Thoracic aorta (tissue), 2 donors: ENCODE results near the gene CLGN. TPM values are rescaled to one million over a fixed set of nuclear protein-coding genes. Genes with fewer than 3 reads are reported as not detected.
A peak's percentile ranks its signal among the peaks of the same experiment; 100 is the strongest.

Experiments
- ATAC-seq: fragments of 150-250 bp; one replicate; pipeline ENCODE4 v1.8.0; 2017; ENCODE audit warnings: low read depth; ENCODE audit not compliant: insufficient number of reproducible peaks, low FRiP score
- DNase-seq: peaks from one replicate; pipeline ENCODE4 v3.0.0-alpha.2; 2020; ENCODE audit warnings: low spot score
- H3K27ac ChIP-seq, 2 donors: fragments of 200-600 bp; sonication (generic); 1 replicate in 1 of 2; 2 replicates in 1 of 2; pipeline ENCODE4 v1.5.1; 2016; ENCODE audit warnings: mild to moderate bottlenecking in 2 of 2, moderate library complexity in 2 of 2
- H3K27me3 ChIP-seq: fragments of 200-600 bp; sonication (generic); replicated peaks from 2 replicates; pipeline ENCODE4 v1.6.0; 2016; ENCODE audit warnings: mild to moderate bottlenecking; ENCODE audit not compliant: insufficient read depth
- H3K36me3 ChIP-seq: fragments of 200-600 bp; sonication (generic); one replicate; pipeline ENCODE4 v1.5.1; 2016
- H3K4me1 ChIP-seq, 2 donors: fragments of 200-600 bp; sonication (generic); 1 replicate in 1 of 2; 2 replicates in 1 of 2; pipeline versions ENCODE4 v1.5.1 to v1.6.0; 2016; ENCODE audit warnings: low read depth in 2 of 2, mild to moderate bottlenecking in 1 of 2; ENCODE audit not compliant: control insufficient read depth in 1 of 2
- H3K4me3 ChIP-seq: fragments of 200-600 bp; sonication (generic); 2 replicates; pipeline ENCODE4 v1.5.1; 2016; ENCODE audit warnings: mild to moderate bottlenecking
- H3K9me3 ChIP-seq: fragments of 200-600 bp; sonication (generic); 2 replicates; pipeline ENCODE4 v1.5.1; 2016
- total RNA-seq, 2 donors: library from RNA; depleted of rRNA; stranded (reverse); fragments of >200 nt; gene quantifications; one replicate each; pipeline versions ENCODE4 v1.1.0 to v1.2.3, GENCODE V29; 2016
- TF ChIP-seq, protein P1 (sequence below): fragments of 200-600 bp; sonication (generic); IDR thresholded peaks from one replicate; pipeline ENCODE4 v1.5.1; 2019; ENCODE audit warnings: antibody characterized with exemption

The CLGN gene, protein sequence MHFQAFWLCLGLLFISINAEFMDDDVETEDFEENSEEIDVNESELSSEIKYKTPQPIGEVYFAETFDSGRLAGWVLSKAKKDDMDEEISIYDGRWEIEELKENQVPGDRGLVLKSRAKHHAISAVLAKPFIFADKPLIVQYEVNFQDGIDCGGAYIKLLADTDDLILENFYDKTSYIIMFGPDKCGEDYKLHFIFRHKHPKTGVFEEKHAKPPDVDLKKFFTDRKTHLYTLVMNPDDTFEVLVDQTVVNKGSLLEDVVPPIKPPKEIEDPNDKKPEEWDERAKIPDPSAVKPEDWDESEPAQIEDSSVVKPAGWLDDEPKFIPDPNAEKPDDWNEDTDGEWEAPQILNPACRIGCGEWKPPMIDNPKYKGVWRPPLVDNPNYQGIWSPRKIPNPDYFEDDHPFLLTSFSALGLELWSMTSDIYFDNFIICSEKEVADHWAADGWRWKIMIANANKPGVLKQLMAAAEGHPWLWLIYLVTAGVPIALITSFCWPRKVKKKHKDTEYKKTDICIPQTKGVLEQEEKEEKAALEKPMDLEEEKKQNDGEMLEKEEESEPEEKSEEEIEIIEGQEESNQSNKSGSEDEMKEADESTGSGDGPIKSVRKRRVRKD
- total RNA-seq = under 1 TPM in 1 of 2 donors, not detected in 1; 0.21 TPM

DNA sequence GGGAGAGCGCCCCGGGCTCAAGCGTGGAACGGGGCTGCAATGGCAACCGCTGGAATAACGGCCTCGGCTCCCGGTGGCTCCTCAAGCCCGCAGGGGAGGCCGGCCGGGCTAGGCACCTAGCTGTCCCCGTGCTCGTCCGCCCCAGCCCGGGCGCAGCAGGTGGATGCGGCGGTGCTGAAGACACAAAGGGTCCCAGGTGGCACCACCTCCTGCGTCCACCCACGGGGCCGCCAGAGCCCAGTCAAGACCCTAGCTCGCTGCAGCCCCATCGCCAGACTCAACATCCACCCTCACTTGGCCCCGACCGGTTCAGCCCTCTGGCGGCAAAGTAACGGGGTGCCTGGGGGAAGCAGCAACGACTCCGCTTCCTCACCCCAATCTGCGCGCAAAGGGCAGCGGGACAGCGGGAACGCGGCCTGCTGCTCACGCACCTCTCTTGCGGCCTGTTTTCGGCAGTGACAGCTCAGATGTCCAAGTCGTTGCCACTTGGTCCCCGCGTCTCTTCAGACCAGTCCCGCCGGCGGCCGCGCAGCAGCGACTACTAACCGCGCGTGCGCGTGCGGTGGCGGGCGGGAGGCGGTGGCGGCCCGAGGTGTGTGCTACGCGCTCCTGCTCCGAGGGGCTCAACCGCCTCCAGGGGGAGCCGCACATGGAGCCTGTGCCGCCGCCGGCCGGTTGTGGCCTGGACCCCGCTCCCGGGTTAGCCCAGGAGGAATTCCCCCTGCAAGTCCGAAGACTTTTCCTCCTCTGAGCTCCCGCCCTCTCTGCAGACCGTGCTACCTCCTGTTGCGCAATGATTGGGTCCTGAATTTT, at the start of gene CLGN:
TSS of gene CLGN (minus strand) at position 543 of the 813 bp plus-strand sequence. CDS start 14,570 bp downstream, outside the sequence.
- DNase-seq (no peak), ATAC-seq (no peak)
- H3K27ac ChIP-seq = no peak within 1 kb of the TSS
- peak within 1 kb of the TSS; percentile 81 for H3K4me3 ChIP-seq
- H3K36me3 ChIP-seq = no peaks in the 10 kb centered on the region
- TF ChIP-seq, protein P1, sequence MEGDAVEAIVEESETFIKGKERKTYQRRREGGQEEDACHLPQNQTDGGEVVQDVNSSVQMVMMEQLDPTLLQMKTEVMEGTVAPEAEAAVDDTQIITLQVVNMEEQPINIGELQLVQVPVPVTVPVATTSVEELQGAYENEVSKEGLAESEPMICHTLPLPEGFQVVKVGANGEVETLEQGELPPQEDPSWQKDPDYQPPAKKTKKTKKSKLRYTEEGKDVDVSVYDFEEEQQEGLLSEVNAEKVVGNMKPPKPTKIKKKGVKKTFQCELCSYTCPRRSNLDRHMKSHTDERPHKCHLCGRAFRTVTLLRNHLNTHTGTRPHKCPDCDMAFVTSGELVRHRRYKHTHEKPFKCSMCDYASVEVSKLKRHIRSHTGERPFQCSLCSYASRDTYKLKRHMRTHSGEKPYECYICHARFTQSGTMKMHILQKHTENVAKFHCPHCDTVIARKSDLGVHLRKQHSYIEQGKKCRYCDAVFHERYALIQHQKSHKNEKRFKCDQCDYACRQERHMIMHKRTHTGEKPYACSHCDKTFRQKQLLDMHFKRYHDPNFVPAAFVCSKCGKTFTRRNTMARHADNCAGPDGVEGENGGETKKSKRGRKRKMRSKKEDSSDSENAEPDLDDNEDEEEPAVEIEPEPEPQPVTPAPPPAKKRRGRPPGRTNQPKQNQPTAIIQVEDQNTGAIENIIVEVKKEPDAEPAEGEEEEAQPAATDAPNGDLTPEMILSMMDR = no peak
- H3K4me1 ChIP-seq = peaks cover 6 to 8% of the 10 kb centered on the region in 2 donors
- H3K27me3 ChIP-seq = no peaks in the 10 kb centered on the region
- H3K9me3 ChIP-seq = no peaks in the 10 kb centered on the region

DNA sequence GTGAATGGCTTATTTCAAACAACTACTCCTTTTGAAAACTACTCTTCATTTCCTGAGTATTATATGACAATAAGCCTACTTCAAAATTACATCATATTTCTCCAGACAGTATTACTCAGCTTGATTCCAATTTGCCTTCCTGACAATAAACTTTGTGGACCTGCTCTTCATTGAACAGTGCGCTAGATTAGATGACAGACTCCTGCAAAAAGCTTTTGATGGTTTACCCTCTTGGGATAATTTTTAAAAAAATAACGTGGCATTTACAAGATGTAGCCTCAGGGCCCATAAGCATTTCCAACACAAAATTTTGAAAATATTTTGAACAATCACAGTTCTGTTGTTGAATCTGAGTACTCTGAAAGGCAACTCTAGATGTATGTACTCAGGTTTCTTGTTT, 44.7 kb upstream of the CLGN start:
- no peak overlapping the region for H3K4me3 ChIP-seq
- TF ChIP-seq, protein P1 = no peak
- H3K27me3 ChIP-seq = no peaks in the 10 kb centered on the region

DNA sequence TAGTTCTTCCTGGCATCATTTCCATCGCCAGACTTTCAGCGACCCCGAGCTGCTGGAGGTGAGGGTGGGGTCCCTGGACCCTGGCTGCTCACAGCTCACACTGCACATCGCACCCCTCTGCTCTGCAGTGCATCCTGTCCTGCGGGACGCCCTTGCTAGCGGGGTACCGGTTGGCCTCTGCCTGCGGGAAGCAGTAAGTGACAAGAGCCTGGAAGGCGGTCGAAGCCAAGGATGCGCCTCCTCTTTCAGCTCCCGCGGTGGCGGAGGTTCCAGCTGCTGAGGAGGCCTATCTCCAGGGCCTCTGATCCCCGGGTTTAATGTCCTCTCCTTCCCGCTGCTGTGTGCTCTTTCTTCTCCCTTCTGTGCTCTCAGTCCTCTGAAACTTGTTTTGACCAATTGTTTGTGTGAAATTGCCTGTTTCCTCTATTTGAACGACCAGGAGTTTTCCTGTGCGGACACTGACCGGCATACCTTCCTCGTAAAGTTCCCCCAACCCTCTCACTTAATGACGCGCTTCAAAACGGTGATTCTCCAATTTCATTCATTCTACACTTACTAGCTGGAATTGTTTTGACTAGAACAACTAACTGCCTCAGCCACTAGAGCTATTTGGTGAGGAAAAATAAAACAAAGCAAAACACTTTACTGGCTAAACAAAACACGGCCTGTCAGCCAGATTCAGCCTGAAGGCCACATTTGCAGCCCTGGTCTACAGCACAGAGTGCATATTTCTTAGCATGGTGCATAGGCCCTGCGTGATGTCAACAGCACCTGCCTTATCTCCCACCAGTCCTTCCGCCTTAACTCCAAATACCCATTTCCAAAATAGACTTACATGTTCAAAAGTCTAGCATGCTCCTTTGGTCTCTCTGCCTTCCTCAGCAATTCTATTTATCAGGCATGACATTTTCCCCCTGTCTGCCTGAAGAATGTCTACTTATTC, 42.6 kb upstream of the CLGN start:
- Histone ChIP-seq H3K36me3 (no peaks in the 10 kb centered on the region), H3K27ac (no peak overlapping the region), H3K4me1 (no peaks in the 10 kb centered on the region), H3K4me3 (no peak overlapping the region), H3K9me3 (no peaks in the 10 kb centered on the region), H3K27me3 (no peaks in the 10 kb centered on the region)
- DNase-seq = no peak
- TF ChIP-seq, protein P1 = no peak
- ATAC-seq = no peak

More for the DNA sequence above, 44.7 kb upstream of the CLGN start:
- no peaks in the 10 kb centered on the region for H3K4me1 ChIP-seq
- DNase-seq (no peak), ATAC-seq (no peak)
- H3K36me3 ChIP-seq = no peaks in the 10 kb centered on the region
- H3K27ac ChIP-seq = no peak overlapping the region
- H3K9me3 ChIP-seq = no peaks in the 10 kb centered on the region

DNA sequence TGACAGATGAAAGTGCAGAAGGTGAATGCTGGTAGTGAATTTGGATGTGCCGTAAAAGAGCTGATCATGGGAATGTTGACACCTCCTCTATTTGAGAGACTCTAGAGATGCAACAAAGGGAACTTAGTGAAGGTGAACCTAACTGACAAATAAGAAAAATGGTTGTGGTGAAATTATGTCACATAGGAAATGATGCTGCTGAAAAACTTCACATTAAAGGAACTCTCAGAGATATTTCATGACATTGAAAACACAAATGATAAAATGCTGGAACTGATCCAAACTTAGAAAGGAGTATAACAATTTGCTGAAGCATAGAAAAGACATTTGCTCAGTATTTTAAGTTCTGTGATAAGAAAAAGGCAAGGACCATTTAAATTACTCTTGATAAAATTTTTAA, 38.7 kb upstream of the CLGN start:
- TF ChIP-seq, protein P1 = no peak
- Histone ChIP-seq H3K9me3 (no peaks in the 10 kb centered on the region), H3K36me3 (no peaks in the 10 kb centered on the region), H3K4me3 (no peak overlapping the region), H3K27ac (no peak overlapping the region), H3K4me1 (no peaks in the 10 kb centered on the region), H3K27me3 (no peaks in the 10 kb centered on the region)
- no peak for DNase-seq
- no peak for ATAC-seq
